GM12875 (cell line): ENCODE results near the gene RABGEF1.
"Not testable (repeated sequence)": the region's sequence is repeated elsewhere in the genome, so short reads cannot be mapped to it uniquely, and the experiment has no call there.

Experiments
- H3K4me3 ChIP-seq: one replicate; pipeline ENCODE4 v1.5.1; 2011; ENCODE audit warnings: low read depth, low read length, control low read depth
- TF ChIP-seq, protein P1 (sequence below): IDR thresholded peaks from 2 replicates; pipeline ENCODE4 v1.5.1; 2011; ENCODE audit warnings: low read depth, mild to moderate bottlenecking, control low read depth, inconsistent platforms, low read length, moderate library complexity, borderline replicate concordance; ENCODE audit not compliant: insufficient read depth

The RABGEF1 gene

DNA sequence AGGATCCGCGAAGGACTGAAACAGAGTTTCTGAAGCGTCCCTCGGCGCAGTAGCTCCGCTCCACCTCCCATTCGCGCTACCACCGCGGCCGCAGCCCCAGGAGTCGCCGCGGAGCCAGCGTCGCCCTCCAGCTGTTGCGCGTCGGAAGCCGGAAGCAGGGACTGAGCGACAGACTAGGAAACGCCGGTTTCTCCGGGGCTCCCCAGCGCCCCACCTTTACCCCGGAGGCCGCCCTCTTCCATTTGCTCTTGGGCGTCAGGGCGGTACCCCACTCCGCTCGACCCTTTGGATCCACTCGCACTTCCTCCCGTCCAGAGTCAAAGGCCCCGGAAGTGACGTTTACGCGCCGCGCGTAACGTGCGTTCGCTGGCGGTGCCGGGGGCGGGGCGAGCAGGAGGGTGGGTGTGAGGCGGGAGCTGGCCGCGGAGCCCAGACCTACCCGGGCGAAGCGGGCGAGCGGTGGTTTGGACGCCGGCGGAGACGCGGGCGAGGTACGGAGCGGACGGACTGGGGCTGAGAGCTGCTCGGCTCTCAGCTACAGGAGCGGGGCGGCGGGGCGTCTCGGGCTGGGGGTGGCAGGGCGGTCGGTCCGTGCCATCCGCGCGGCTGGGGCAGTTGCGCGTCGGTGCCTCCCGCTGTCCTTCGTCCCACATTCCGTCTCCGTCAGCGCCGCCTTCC is at the start of gene RABGEF1:
Gene RABGEF1, plus strand, starts transcription at position 432 of the 678 bp plus-strand sequence. CDS start 31,167 bp downstream, outside the sequence.
- peak within 1 kb of the TSS; percentile 99 for H3K4me3 ChIP-seq
- TF ChIP-seq, protein P1, sequence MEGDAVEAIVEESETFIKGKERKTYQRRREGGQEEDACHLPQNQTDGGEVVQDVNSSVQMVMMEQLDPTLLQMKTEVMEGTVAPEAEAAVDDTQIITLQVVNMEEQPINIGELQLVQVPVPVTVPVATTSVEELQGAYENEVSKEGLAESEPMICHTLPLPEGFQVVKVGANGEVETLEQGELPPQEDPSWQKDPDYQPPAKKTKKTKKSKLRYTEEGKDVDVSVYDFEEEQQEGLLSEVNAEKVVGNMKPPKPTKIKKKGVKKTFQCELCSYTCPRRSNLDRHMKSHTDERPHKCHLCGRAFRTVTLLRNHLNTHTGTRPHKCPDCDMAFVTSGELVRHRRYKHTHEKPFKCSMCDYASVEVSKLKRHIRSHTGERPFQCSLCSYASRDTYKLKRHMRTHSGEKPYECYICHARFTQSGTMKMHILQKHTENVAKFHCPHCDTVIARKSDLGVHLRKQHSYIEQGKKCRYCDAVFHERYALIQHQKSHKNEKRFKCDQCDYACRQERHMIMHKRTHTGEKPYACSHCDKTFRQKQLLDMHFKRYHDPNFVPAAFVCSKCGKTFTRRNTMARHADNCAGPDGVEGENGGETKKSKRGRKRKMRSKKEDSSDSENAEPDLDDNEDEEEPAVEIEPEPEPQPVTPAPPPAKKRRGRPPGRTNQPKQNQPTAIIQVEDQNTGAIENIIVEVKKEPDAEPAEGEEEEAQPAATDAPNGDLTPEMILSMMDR = no peak

DNA sequence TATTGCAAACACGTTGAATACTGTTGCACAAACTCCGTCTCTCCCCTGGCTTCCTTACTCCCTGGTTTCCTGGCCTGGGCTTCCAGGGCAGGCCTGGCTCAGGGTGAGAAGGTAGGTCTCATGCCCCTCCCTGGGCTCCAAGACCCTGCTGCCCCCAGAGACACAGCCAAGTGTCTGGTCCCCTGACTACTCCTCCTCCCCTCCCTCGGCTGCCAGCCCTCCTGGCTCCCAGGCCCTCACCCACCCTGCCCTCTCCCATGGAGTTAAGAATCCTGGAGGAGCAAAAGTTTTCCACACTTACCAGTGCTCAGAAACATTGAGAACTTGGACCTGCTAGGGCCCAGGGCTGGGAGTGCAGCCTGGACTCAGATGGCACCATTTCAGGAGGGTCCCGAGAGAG is 47.2 kb upstream of the RABGEF1 start:
- TF ChIP-seq, protein P1 = no peak

DNA sequence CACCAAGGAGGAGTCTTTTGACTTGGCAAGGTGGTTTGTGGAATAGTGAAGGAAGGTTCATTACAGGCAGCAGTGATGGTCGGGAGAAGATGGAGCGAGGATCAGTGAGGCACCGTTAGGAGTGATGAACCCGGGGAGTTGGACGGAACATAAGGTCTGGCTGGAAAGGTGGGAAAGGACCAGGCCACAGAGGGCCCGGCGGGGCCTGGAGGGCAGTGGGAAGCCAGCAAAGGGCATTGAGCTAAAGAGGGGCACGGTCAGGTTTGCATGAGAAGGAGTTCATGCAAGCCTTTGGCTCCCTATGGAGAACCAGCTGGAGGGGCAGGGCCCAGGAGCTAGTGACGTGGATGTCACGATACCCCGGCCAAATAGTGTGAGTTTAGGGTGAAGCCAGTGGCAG is 46.2 kb upstream of the RABGEF1 start:
- TF ChIP-seq, protein P1 = no peak
- no peak overlapping the region for H3K4me3 ChIP-seq

More for the DNA sequence above, 47.2 kb upstream of the RABGEF1 start:
- no peak overlapping the region for H3K4me3 ChIP-seq

DNA sequence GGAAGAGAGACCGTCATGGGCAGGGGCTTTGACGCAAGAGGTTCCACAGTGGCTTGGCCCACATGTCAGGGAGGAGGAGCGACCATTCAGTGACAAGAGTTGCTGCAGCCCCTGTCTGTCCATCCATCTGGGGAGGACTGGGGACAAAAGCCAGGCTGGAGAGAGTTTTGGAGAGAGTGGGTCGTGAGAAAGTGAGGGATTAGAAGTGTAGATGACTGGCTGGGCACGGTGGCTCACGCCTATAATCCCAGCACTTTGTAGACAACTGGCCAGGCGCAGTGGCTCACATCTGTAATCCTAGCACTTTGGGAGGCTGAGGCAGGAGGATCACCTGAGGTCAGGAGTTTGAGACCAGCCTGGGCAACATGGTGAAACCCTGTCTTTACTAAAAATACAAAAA is 45.1 kb upstream of the RABGEF1 start:
- not testable (repeated sequence) for H3K4me3 ChIP-seq

DNA sequence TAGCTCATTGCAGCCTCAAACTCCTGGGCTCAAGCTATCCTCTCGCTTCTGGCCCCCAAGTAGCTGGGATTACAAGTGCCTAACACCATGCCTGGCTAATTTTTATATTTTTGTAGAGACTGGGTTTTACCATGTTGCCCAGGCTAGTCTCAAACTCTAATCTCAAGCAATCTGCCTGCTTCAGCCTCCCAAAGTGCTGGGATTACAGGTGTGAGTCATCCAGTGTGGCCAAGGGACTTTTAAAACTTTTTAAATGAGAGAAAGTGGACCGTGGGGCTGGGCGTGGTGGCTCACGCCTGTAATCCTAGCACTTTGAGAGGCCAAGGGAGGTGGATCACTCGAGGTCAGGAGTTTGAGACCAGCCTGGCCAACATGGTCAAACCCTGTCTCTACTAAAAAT is 44.4 kb upstream of the RABGEF1 start:
- H3K4me3 ChIP-seq = not testable (repeated sequence)

DNA sequence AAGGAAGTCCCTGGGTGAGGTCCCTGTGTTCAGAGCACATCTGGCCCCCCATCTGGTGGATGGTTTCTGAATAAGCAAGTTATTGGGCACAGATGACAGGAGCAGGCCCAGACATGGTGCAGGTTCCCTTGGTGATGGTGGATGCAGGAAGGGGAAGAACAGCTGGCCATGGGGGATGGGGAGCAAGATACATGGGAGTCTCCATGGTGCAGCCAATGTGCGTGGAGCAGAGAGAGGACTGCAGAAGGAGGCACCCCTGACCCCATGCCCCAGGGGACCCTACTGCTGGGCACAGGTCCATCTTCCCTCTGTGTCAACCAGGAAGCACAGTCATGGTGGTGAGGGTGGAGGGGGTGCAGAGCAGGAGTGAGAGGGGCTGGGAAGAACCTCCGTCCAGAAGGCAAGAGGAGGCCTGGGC is 43.8 kb upstream of the RABGEF1 start:
- TF ChIP-seq, protein P1 = no peak
- H3K4me3 ChIP-seq = no peak overlapping the region

DNA sequence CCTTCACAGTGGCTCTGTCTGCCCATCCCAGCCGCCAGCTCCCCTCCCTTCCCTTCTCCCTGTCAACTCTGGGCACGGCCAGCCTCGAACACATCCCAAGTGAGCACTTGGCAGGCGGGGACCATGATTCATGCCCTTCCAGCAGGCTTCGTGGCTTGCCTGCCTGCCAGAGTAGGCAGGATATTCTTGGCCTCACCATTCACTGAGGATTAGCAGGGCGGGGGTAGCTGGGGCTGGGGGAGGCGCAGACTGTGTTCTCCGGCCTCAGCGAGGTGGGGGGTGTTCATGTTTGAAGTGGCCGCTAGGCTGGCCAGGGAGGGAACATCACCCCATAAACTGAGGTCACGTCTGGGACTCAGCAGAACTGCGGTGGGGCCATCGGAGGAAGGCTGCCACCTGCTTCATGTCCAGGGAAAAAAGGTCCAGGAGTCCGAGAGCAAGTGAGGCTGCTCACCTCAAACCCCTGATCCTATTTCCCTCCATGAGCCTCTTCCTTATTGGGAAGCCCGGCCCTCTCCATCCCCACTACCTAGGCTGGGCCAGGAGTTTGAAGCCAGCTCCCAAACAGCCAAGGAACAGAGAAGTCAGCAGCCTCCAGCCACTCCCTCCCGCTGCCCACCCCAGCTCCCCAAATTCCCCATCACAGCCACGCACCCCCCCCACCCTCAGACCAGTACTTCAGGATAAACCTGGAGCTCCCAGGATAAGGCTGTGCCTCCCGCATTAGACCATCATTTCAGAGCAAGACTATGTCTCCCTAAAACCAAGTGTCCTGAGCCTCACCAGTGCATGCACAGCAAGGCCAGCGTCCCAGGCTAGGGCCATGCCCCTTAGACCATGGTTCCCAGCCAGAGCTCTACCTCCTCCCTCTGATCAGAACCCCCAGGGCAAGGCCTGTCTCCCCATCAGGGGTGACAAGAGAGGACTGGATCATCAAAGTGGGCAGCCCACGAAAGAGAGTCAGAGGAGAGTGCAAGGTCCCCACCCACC is 42.8 kb upstream of the RABGEF1 start:
- H3K4me3 ChIP-seq = no peak overlapping the region
- TF ChIP-seq, protein P1 = no peak
